DOHH2 (cell line): ENCODE data around the gene OPA3.

Experiments
- EZH2phosphoT487 ChIP-seq: fragments of 200-600 bp; sonication (generic); IDR thresholded peaks from 2 replicates; pipeline ENCODE4 v1.6.1; 2017; ENCODE audit warnings: borderline replicate concordance, mild to moderate bottlenecking, antibody characterized with exemption, low read length, moderate library complexity, mixed read lengths
- TF ChIP-seq, protein P1 (sequence below): fragments of 200-600 bp; sonication (generic); IDR thresholded peaks from one replicate; pipeline ENCODE4 v1.5.1; 2014; ENCODE audit warnings: antibody characterized with exemption, mild to moderate bottlenecking, low read depth, low read length; ENCODE audit not compliant: poor library complexity, severe bottlenecking

DNA sequence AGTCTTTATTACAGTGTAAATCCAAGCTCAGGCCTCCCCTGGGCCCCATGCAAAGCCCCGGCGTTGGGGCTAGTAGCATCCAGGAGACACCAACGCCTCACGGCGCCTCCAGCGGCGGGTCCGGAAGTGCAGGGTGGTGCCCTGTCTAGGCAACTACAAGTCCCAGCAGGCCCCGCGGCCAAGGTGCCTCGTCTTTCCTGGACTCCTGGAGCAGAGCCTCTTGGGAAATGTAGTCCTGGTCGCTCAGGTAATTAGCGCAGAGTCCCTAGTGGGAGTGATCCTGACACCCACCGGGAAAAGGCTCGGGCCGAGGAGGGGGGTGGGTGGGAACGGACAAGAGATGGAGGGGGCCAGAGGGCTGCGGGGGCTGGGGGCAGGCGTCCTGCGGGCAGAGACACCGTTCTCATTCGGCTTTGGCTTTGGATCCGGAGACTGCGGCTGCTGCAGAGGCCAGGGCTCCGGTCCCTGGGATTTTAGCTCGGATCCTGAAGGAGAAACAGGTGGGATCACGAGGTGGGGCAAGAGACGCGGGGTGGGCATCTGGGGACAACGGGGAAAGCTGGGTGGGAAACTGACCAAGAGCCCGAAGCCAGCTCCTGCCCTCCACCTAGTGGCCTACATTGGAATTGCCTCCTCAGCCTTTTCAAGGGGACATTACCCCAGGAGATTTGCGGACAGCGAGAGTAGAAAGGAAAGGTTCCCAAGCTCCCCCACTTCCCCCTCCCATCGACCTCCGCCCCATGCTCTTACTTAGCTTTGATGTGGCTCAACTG, 99.1 kb downstream of the OPA3 start:
- TF ChIP-seq, protein P1, sequence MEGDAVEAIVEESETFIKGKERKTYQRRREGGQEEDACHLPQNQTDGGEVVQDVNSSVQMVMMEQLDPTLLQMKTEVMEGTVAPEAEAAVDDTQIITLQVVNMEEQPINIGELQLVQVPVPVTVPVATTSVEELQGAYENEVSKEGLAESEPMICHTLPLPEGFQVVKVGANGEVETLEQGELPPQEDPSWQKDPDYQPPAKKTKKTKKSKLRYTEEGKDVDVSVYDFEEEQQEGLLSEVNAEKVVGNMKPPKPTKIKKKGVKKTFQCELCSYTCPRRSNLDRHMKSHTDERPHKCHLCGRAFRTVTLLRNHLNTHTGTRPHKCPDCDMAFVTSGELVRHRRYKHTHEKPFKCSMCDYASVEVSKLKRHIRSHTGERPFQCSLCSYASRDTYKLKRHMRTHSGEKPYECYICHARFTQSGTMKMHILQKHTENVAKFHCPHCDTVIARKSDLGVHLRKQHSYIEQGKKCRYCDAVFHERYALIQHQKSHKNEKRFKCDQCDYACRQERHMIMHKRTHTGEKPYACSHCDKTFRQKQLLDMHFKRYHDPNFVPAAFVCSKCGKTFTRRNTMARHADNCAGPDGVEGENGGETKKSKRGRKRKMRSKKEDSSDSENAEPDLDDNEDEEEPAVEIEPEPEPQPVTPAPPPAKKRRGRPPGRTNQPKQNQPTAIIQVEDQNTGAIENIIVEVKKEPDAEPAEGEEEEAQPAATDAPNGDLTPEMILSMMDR: peak; percentile 79
- no peak for TF ChIP-seq EZH2phosphoT487
